Adrenal gland (tissue), 5 donors: ENCODE results near the gene SHC1.
A peak's percentile ranks its signal among the peaks of the same experiment; 100 is the strongest.

Experiments
- CTCF ChIP-seq, 6 experiments: fragments of 450-650 bp in 4 of 6; fragments of 200-600 bp in 2 of 6; sonication (generic) in 1 of 6; IDR thresholded peaks; 1 replicate in 5 of 6; 2 replicates in 1 of 6; pipeline versions ENCODE4 v1.5.1 to v1.8.0; 2016 to 2021; ENCODE audit warnings: antibody characterized with exemption in 6 of 6, mild to moderate bottlenecking in 2 of 6, moderate library complexity in 1 of 6
- POLR2A ChIP-seq, 2 donors: fragments of 450-650 bp; IDR thresholded peaks; one replicate each; pipeline ENCODE4 v1.6.1; 2017; ENCODE audit warnings: antibody characterized with exemption in 2 of 2, mild to moderate bottlenecking in 2 of 2, moderate library complexity in 1 of 2
- donor health status: DM: no; HTN: no; CAD: no.

- TF ChIP-seq CTCF (IDR thresholded peaks at IDR 0.05) = no peak
- TF ChIP-seq POLR2A (IDR thresholded peaks at IDR 0.05) = peak; percentile 46 to 94
Measured at GRCh38 chr1:154974808-154975408, 4.4 kb upstream of the SHC1 start.
